HepG2 (cell line): ENCODE measurements around the gene SAMD14. TPM values are rescaled to one million over a fixed set of nuclear protein-coding genes. Genes with fewer than 3 reads are reported as not detected.
A peak's percentile ranks its signal among the peaks of the same experiment; 100 is the strongest.

Source experiments
- CENPX ChIP-seq: sonication (generic); formaldehyde crosslinking; IDR thresholded peaks from 2 replicates; pipeline ENCODE4 v1.9.0; 2021; ENCODE audit warnings: mild to moderate bottlenecking, missing genetic modification reagents, moderate library complexity
- GMEB1 ChIP-seq: sonication (generic); formaldehyde crosslinking; IDR thresholded peaks from 2 replicates; pipeline ENCODE4 v1.5.1; 2020; ENCODE audit warnings: missing genetic modification reagents, mild to moderate bottlenecking, borderline replicate concordance
- HINFP ChIP-seq: sonication (generic); formaldehyde crosslinking; IDR thresholded peaks from 2 replicates; pipeline ENCODE4 v1.4.0; 2020; ENCODE audit warnings: low read depth, mild to moderate bottlenecking, missing genetic modification reagents
- HOXA5 ChIP-seq: sonication (generic); formaldehyde crosslinking; IDR thresholded peaks from 2 replicates; pipeline ENCODE4 v1.4.0; 2020; ENCODE audit warnings: missing genetic modification reagents
- JUNB ChIP-seq: sonication (generic); formaldehyde crosslinking; IDR thresholded peaks from 2 replicates; pipeline ENCODE4 v1.8.0; 2022; ENCODE audit warnings: missing genetic modification reagents, mild to moderate bottlenecking, borderline replicate concordance
- KLF13 ChIP-seq: sonication (generic); formaldehyde crosslinking; IDR thresholded peaks from 2 replicates; pipeline ENCODE4 v1.4.0; 2020; ENCODE audit warnings: mild to moderate bottlenecking, missing genetic modification reagents
- MXD3 ChIP-seq: IDR thresholded peaks from 2 replicates; pipeline ENCODE4 v1.6.1; 2016; ENCODE audit warnings: mild to moderate bottlenecking, missing biosample characterization, missing genetic modification reagents
- NR2F1 ChIP-seq, 2 experiments: fragments of 450-650 bp in 1 of 2; formaldehyde crosslinking in 1 of 2; IDR thresholded peaks; 2 replicates each; pipeline versions ENCODE4 v1.5.0 to v1.6.1; 2016 to 2020; ENCODE audit warnings: mild to moderate bottlenecking in 1 of 2, missing compliant biosample characterization in 1 of 2, missing genetic modification reagents in 1 of 2, moderate library complexity in 1 of 2
- TRIM22 ChIP-seq: fragments of 450-650 bp; IDR thresholded peaks from 2 replicates; pipeline ENCODE4 v1.6.1; 2017
- U2AF1 ChIP-seq: fragments of 200-400 bp; formaldehyde crosslinking; optimal IDR thresholded peaks from 2 replicates; pipeline ENCODE3; 2017; ENCODE audit warnings: mild to moderate bottlenecking, low read depth, low read length
- ZNF337 ChIP-seq: sonication (generic); formaldehyde crosslinking; IDR thresholded peaks from 2 replicates; pipeline ENCODE4 v1.5.1; 2020; ENCODE audit warnings: missing genetic modification reagents, low read depth, mild to moderate bottlenecking, borderline replicate concordance
- ZNF431 ChIP-seq: sonication (generic); formaldehyde crosslinking; IDR thresholded peaks from 2 replicates; pipeline ENCODE4 v1.9.0; 2022; ENCODE audit warnings: missing genetic modification reagents, low read depth, mild to moderate bottlenecking, borderline replicate concordance
- ZNF513 ChIP-seq: sonication (generic); formaldehyde crosslinking; conservative IDR thresholded peaks from 2 replicates; pipeline ENCODE4 v1.5.0; 2020; ENCODE audit warnings: missing genetic modification reagents
- ZNF562 ChIP-seq: sonication (generic); formaldehyde crosslinking; IDR thresholded peaks from 2 replicates; pipeline ENCODE4 v1.8.0; 2022; ENCODE audit warnings: missing genetic modification reagents, borderline replicate concordance
- ZNF572 ChIP-seq: sonication (generic); formaldehyde crosslinking; IDR thresholded peaks from 2 replicates; pipeline ENCODE4 v1.5.1; 2020; ENCODE audit warnings: mild to moderate bottlenecking, missing genetic modification reagents
- ZNF597 ChIP-seq: sonication (generic); formaldehyde crosslinking; IDR thresholded peaks from 2 replicates; pipeline ENCODE4 v1.5.0; 2020; ENCODE audit warnings: missing genetic modification reagents
- ZNF775 ChIP-seq: sonication (generic); formaldehyde crosslinking; IDR thresholded peaks from 2 replicates; pipeline ENCODE4 v1.4.0; 2020; ENCODE audit warnings: missing genetic modification reagents, mild to moderate bottlenecking, moderate library complexity, borderline replicate concordance
- ZNF879 ChIP-seq: sonication (generic); formaldehyde crosslinking; IDR thresholded peaks from 2 replicates; pipeline ENCODE4 v1.8.1; 2023; ENCODE audit warnings: missing genetic modification reagents
- polyA plus RNA-seq, 8 experiments: library from polyadenylated mRNA; depleted of rRNA in 3 of 8; stranded (reverse) in 7 of 8; unstranded in 1 of 8; fragments of >200 nt; fragmentation: Illumina TruSeq in 4 of 8; extraction: Trizol in 4 of 8; gene quantifications; 2 replicates each; pipeline versions ENCODE4 v1.2.1 to v1.2.3, GENCODE V29; 2011 to 2016; ENCODE audit warnings: low read depth in 4 of 8, missing spikeins in 1 of 8, mixed read lengths in 1 of 8; ENCODE audit not compliant: insufficient read depth in 1 of 8
- total RNA-seq, 5 experiments: library from RNA; depleted of rRNA; stranded (reverse); fragments of >200 nt; fragmentation: Illumina TruSeq; extraction: Trizol; gene quantifications; 2 replicates each; pipeline ENCODE4 v1.2.3, GENCODE V29; 2016; ENCODE audit warnings: low read depth in 1 of 5

Gene SAMD14
- total and polyA plus RNA-seq, 2 of the 13 experiments (the other 11 are each of a cell fraction or from before 2014, with no cell fraction given) = 0.07 to 0.22 TPM

GRCh38 chr17:50146927-50147665 lies 17.1 kb upstream of the SAMD14 start (continued):
- TF ChIP-seq TRIM22 = no peak
- TF ChIP-seq NR2F1 (CRISPR knock-in tag; IDR thresholded peaks at IDR 0.05) = no peak
- no peak for TF ChIP-seq GMEB1 (CRISPR knock-in tag)
- no peak for TF ChIP-seq ZNF597 (CRISPR knock-in tag)
- TF ChIP-seq ZNF337 (CRISPR knock-in tag) = no peak
- TF ChIP-seq U2AF1 = peak; percentile 44
- TF ChIP-seq CENPX (CRISPR knock-in tag) = no peak
- TF ChIP-seq HOXA5 (CRISPR knock-in tag) = 0 out of 2 replicates have a peak, but pooled peaks have one; percentile 29
- no peak for TF ChIP-seq ZNF572 (CRISPR knock-in tag)
- TF ChIP-seq ZNF562 (CRISPR knock-in tag) = no peak
- 0 out of 2 replicates have a peak, but pooled peaks have one; percentile 50 for TF ChIP-seq KLF13 (CRISPR knock-in tag)
- TF ChIP-seq ZNF431 (CRISPR knock-in tag) = no peak
- TF ChIP-seq ZNF513 (CRISPR knock-in tag) = no peak
- no peak for TF ChIP-seq MXD3 (CRISPR knock-in tag)
- TF ChIP-seq ZNF879 (CRISPR knock-in tag) = no peak
- TF ChIP-seq HINFP (CRISPR knock-in tag) = peak; percentile 91; the same call in 1 of the 2 replicates
- TF ChIP-seq ZNF775 (CRISPR knock-in tag) = no peak
- TF ChIP-seq JUNB (CRISPR knock-in tag) = no peak
